ENCODE data around the gene CARNS1.

GRCh38 chr11:67365736-67366444, 49.6 kb upstream of the CARNS1 start:
- TF ChIP-seq SP1 (IDR thresholded peaks at IDR 0.05), result no peak
- TF ChIP-seq ELF4 (IDR thresholded peaks at IDR 0.05), result no peak
